ENCODE measurements around the gene GRK5. TPM values are rescaled to one million over a fixed set of nuclear protein-coding genes. Genes with fewer than 3 reads are reported as not detected.

GRK5 gene
- total RNA-seq, 6 experiments from 2014 or later, result 5.9 to 11.5 (median 7.9) TPM

DNA sequence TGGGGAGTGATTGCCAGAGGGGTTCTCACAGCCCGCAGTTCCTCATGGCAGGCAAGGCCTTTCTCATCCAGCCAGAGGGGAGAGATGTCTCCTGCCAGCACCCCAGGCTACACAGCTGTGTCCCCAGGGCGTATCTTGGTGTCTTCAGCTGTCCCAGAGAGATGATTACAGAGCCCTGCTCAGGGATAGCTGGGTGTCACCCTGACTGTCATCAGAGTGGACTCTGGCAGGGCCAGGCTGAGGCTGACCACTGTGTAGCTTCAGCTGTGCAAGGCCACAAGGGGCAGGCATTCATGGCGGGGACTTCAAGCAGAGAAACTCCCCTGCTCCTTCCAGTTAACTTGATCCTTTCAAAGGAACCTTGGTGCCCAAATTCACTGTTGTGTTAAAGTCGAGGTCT is 211.0 kb downstream of the GRK5 start:
- WGBS (ENCODE audit: insufficient coverage, low coverage, low lambda C conversion rate, missing lambda C conversion rate), result no CpG with 5 or more reads among the region's 4 CpGs
- Histone ChIP-seq H3K4me1 (no peaks in the 10 kb centered on the region), H3K27ac (no peak overlapping the region), H3K4me3 (no peak overlapping the region), H3K36me3 (no peaks in the 10 kb centered on the region), H3K9me3 (no peaks in the 10 kb centered on the region), H3K27me3 (no peaks in the 10 kb centered on the region)
- TF ChIP-seq, protein P1, sequence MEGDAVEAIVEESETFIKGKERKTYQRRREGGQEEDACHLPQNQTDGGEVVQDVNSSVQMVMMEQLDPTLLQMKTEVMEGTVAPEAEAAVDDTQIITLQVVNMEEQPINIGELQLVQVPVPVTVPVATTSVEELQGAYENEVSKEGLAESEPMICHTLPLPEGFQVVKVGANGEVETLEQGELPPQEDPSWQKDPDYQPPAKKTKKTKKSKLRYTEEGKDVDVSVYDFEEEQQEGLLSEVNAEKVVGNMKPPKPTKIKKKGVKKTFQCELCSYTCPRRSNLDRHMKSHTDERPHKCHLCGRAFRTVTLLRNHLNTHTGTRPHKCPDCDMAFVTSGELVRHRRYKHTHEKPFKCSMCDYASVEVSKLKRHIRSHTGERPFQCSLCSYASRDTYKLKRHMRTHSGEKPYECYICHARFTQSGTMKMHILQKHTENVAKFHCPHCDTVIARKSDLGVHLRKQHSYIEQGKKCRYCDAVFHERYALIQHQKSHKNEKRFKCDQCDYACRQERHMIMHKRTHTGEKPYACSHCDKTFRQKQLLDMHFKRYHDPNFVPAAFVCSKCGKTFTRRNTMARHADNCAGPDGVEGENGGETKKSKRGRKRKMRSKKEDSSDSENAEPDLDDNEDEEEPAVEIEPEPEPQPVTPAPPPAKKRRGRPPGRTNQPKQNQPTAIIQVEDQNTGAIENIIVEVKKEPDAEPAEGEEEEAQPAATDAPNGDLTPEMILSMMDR (IDR thresholded peaks at IDR 0.05), result no peak
- no peak for TF ChIP-seq POLR2A (IDR thresholded peaks at IDR 0.05)
- ATAC-seq (no peak), DNase-seq (peak in 1 of 3 donors; percentile 16)
- intact Hi-C loops (cut with DNase I), result loop anchor here (5.0 to 10.0 kb wide), 3 partner anchors 134 to 216 kb away; partner anchors contain the start of gene GRK5 (in 1 of the 2)

DNA sequence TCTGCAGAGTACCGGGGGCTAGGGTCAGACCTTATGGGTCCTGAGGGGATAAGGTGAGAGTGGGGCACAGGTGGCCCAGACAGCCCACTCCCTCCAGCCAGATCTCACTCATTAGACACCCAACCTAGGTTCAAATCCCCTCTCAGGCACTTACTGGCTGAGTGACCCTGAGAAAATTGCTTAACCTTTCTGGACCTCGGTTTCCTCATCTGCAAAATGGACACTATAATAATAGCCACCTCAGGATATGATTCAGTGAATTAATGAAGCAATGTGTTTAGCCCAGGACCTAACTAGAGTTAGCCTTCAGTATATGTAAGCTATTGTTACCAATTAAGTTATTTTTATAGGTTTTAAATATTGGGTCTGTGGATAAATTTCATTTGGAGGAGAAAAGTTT is 212.6 kb downstream of the GRK5 start:
- H3K36me3 ChIP-seq, result no peaks in the 10 kb centered on the region
- WGBS (ENCODE audit: insufficient coverage, low coverage, low lambda C conversion rate, missing lambda C conversion rate), result 57% methylated on average over 1 of the region's 2 CpGs
- no peaks in the 10 kb centered on the region for H3K27me3 ChIP-seq
- H3K4me3 ChIP-seq, result no peak overlapping the region
- DNase-seq (no peak), ATAC-seq (no peak)
- no peaks in the 10 kb centered on the region for H3K9me3 ChIP-seq
- intact Hi-C loops (cut with DNase I), result loop anchor here (5.0 to 10.0 kb wide), 3 partner anchors 135 to 218 kb away; partner anchors contain the start of gene GRK5 (in 1 of the 2)
- no peaks in the 10 kb centered on the region for H3K4me1 ChIP-seq
- no peak overlapping the region for H3K27ac ChIP-seq
- TF ChIP-seq, protein P1 (IDR thresholded peaks at IDR 0.05), result no peak
- TF ChIP-seq POLR2A (IDR thresholded peaks at IDR 0.05), result no peak

DNA sequence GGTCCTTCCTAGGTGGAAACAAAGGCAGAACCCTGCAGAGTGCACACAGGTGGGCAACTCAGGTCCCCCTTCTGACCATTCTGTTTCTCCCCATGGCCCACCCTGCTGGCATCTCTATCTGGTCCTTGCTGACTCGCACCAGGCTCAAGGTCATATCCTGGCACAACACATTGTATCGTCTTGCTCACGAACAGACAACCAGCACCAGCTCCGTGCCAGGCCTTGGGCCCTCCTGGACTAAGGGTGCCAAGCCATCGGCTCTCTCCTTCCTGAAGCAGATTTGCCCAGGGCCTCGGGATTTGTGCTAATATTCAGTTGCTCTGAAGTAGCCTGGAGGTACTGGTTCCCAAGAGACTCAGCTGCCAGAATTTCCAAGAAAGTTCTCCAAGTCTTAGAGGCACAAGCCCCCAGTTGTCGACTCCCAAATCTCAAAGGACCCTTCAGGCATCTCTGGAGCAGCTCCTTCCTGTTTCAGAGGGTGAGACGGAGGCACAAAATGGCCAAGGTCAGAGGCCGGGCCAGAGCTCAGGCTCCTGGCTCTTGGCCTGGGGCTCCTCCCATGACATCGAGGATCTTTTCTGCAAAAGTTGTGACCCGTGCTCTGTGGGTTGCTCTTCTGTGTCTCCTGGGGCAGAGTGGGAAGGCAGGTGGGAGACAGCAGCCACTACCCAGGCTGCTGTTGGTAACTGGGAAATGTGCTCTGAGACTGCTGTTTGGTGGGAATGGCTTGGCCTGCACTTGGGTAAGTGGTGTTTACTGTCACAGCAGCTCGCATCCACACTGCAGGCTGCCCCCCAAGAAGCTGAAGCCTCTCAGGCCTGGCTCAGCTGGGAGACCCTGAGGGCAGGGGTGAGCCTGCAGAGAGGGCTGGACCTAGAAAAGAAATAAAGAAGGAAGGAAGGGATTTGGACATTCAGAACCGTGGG is 213.8 kb downstream of the GRK5 start:
- Histone ChIP-seq H3K4me1 (no peaks in the 10 kb centered on the region), H3K27ac (no peak overlapping the region), H3K27me3 (no peaks in the 10 kb centered on the region), H3K36me3 (no peaks in the 10 kb centered on the region), H3K9me3 (no peaks in the 10 kb centered on the region), H3K4me3 (no peak overlapping the region)
- DNase-seq (no peak), ATAC-seq (no peak)
- WGBS (ENCODE audit: insufficient coverage, low coverage, low lambda C conversion rate, missing lambda C conversion rate), result 65% methylated on average over 7 of the region's 13 CpGs
- intact Hi-C loops (cut with DNase I), result no loop called here
- no peak for TF ChIP-seq POLR2A (IDR thresholded peaks at IDR 0.05)
- TF ChIP-seq, protein P1 (IDR thresholded peaks at IDR 0.05), result no peak

DNA sequence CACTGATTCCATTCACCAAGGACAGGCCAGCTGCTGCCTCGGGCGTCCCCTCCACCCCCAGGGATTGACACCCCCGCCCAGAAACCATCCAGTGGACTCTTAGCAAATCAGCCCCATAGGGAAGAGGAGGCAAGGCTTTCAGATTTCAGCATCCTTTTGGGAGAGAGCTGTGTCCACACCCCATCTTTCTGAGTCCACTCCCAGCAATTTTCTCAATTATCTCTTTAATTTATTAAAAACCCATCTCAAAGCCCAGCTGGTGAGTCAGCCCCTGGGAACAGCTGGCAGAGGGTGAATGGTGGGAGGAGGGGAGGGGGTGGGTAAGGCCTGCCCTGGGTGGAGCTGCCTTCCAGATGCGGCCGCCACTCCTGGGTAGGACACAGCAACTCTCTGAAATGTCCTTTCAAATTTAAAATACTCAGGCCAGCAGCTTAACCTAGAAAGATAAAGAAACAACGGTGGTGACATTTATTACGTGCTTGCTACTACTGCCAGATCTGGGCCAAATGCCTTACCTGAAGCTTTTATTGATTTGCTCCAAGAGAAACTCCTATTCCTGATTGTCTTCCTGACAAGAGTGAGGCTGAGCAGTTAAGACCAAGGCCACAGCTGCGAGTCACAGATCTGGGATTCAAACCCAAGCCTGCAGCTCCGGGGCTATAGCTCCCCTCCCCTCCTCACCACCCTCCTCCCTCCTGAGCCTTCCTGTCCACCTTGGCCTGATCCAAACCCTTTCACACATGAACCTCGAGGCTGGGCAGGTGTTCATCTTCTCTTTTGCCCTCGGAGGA is 214.7 kb downstream of the GRK5 start:
- no peak for DNase-seq
- Histone ChIP-seq H3K27ac (no peak overlapping the region), H3K36me3 (no peaks in the 10 kb centered on the region), H3K27me3 (no peaks in the 10 kb centered on the region), H3K4me1 (no peaks in the 10 kb centered on the region), H3K4me3 (no peak overlapping the region), H3K9me3 (no peaks in the 10 kb centered on the region)
- ATAC-seq, result no peak
- TF ChIP-seq, protein P1 (IDR thresholded peaks at IDR 0.05), result no peak
- TF ChIP-seq POLR2A (IDR thresholded peaks at IDR 0.05), result no peak
- intact Hi-C loops (cut with DNase I), result no loop called here
- 69% methylated on average over 7 of the region's 11 CpGs for WGBS (ENCODE audit: insufficient coverage, low coverage, low lambda C conversion rate, missing lambda C conversion rate)

Measured in right lobe of liver (tissue), 6 donors.